MM.1S (cell line): ENCODE results near the gene MXI1.

Source experiments
- DNase-seq: peaks from one replicate; pipeline ENCODE4 v3.0.0-alpha.2; 2015
- H2AFZ ChIP-seq: fragments of 300-600 bp; sonication (generic); 2 replicates; pipeline ENCODE4 v1.6.0; 2016; ENCODE audit warnings: antibody characterized with exemption, low read length
- H3F3A ChIP-seq: fragments of 300-600 bp; sonication (generic); 2 replicates; pipeline ENCODE4 v1.6.1; 2016; ENCODE audit warnings: mild to moderate bottlenecking, antibody characterized with exemption, low read length, moderate library complexity, mixed read lengths; ENCODE audit not compliant: insufficient read depth
- H3K27ac ChIP-seq: fragments of 300-600 bp; sonication (generic); 2 replicates; pipeline ENCODE4 v1.5.1; 2016; ENCODE audit warnings: mild to moderate bottlenecking, low read length
- H3K27me3 ChIP-seq: fragments of 300-600 bp; sonication (generic); replicated peaks from 2 replicates; pipeline ENCODE4 v1.6.0; 2016; ENCODE audit warnings: low read length; ENCODE audit not compliant: insufficient read depth
- H3K36me3 ChIP-seq: fragments of 300-600 bp; sonication (generic); replicated peaks from 2 replicates; pipeline ENCODE4 v1.6.1; 2016; ENCODE audit warnings: mild to moderate bottlenecking, low read length, mixed read lengths; ENCODE audit not compliant: insufficient read depth
- H3K4me1 ChIP-seq: fragments of 300-600 bp; sonication (generic); 2 replicates; pipeline ENCODE4 v1.6.1; 2016; ENCODE audit warnings: low read length, mixed read lengths
- H3K4me2 ChIP-seq: fragments of 300-600 bp; sonication (generic); 2 replicates; pipeline ENCODE4 v1.6.0; 2016; ENCODE audit warnings: low read depth, low read length
- H3K4me3 ChIP-seq: fragments of 300-600 bp; sonication (generic); 2 replicates; pipeline ENCODE4 v1.5.1; 2016; ENCODE audit warnings: low read length, mixed read lengths
- H3K79me2 ChIP-seq: fragments of 300-600 bp; sonication (generic); 2 replicates; pipeline ENCODE4 v1.6.1; 2016; ENCODE audit warnings: mixed run types, low read length, mixed read lengths
- H3K9ac ChIP-seq: fragments of 300-600 bp; sonication (generic); 2 replicates; pipeline ENCODE4 v1.6.1; 2016; ENCODE audit warnings: low read length, mixed read lengths
- H3K9me2 ChIP-seq: fragments of 300-600 bp; sonication (generic); replicated peaks from 2 replicates; pipeline ENCODE4 v1.6.1; 2016; ENCODE audit warnings: mild to moderate bottlenecking, low read length, mixed read lengths; ENCODE audit not compliant: insufficient read depth
- H3K9me3 ChIP-seq: fragments of 300-600 bp; sonication (generic); replicated peaks from 2 replicates; pipeline ENCODE4 v1.6.1; 2016; ENCODE audit warnings: mild to moderate bottlenecking, low read length, mixed read lengths; ENCODE audit not compliant: insufficient read depth
- H4K20me1 ChIP-seq: fragments of 300-600 bp; sonication (generic); 2 replicates; pipeline ENCODE4 v1.6.1; 2016; ENCODE audit warnings: mild to moderate bottlenecking, low read length, moderate library complexity, mixed read lengths; ENCODE audit not compliant: insufficient read depth
- EZH2 ChIP-seq: fragments of 300-600 bp; sonication (generic); optimal IDR thresholded peaks from 2 replicates; pipeline ENCODE3; 2017; ENCODE audit warnings: low read depth, mild to moderate bottlenecking, antibody characterized with exemption, low read length, mixed read lengths
- EZH2phosphoT487 ChIP-seq: fragments of 300-600 bp; sonication (generic); IDR thresholded peaks from 2 replicates; pipeline ENCODE4 v1.6.1; 2018; ENCODE audit warnings: antibody characterized with exemption, low read length
- TF ChIP-seq, protein P1 (sequence below): fragments of 300-600 bp; sonication (generic); IDR thresholded peaks from 2 replicates; pipeline ENCODE4 v1.5.1; 2016; ENCODE audit warnings: antibody characterized with exemption, low read length, mixed read lengths

MXI1 gene

DNA sequence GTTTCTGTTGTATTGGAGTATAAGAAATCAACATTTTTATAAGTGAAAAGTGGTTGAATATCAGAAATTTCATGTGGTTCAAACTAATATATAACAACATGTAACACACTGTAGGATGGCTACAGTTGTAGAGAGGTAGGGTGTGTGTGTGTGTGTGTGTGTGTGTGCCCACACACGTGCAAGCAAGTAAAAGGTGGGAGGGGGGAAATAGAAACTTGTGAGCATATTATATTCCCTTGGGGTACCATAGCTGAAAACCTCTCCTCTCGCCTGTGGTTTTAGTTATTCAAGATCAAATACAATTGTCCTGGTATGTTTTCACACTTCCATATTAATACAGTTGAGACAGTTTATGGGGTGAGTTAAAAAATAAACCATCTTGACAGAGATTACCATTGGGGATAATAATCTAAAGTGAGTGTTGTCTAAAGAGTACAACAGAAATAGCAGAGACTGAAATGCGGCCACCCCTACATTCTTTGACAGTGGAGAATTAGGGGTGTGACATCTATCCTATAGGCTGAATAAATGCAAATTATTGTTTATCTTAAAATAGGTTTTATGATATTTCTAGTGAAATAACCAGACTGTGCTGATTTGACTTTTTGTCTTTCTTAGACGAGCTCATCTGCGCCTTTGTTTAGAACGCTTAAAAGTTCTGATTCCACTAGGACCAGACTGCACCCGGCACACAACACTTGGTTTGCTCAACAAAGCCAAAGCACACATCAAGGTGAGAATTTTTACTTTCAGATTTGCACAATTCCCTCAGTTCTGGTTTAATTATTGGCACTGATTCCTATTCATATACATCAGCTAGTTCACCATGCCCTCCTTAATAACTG, 71.4 kb downstream of the MXI1 start:
- Histone ChIP-seq H3K9me2 (no peaks in the 10 kb centered on the region), H4K20me1 (no peaks in the 10 kb centered on the region; the same call in 1 of the 2 replicates), H3K4me2 (no peak overlapping the region), H3F3A (no peaks in the 10 kb centered on the region), H3K36me3 (no peaks in the 10 kb centered on the region), H3K9ac (no peak overlapping the region), H2AFZ (no peak overlapping the region), H3K79me2 (no peaks in the 10 kb centered on the region), H3K9me3 (no peaks in the 10 kb centered on the region), H3K4me1 (no peaks in the 10 kb centered on the region), H3K27ac (no peak overlapping the region), H3K27me3 (no peaks in the 10 kb centered on the region), H3K4me3 (no peak overlapping the region)
- no peak for DNase-seq
- TF ChIP-seq, protein P1, sequence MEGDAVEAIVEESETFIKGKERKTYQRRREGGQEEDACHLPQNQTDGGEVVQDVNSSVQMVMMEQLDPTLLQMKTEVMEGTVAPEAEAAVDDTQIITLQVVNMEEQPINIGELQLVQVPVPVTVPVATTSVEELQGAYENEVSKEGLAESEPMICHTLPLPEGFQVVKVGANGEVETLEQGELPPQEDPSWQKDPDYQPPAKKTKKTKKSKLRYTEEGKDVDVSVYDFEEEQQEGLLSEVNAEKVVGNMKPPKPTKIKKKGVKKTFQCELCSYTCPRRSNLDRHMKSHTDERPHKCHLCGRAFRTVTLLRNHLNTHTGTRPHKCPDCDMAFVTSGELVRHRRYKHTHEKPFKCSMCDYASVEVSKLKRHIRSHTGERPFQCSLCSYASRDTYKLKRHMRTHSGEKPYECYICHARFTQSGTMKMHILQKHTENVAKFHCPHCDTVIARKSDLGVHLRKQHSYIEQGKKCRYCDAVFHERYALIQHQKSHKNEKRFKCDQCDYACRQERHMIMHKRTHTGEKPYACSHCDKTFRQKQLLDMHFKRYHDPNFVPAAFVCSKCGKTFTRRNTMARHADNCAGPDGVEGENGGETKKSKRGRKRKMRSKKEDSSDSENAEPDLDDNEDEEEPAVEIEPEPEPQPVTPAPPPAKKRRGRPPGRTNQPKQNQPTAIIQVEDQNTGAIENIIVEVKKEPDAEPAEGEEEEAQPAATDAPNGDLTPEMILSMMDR: no peak
- TF ChIP-seq EZH2phosphoT487 (no peak), EZH2 (no peak)

DNA sequence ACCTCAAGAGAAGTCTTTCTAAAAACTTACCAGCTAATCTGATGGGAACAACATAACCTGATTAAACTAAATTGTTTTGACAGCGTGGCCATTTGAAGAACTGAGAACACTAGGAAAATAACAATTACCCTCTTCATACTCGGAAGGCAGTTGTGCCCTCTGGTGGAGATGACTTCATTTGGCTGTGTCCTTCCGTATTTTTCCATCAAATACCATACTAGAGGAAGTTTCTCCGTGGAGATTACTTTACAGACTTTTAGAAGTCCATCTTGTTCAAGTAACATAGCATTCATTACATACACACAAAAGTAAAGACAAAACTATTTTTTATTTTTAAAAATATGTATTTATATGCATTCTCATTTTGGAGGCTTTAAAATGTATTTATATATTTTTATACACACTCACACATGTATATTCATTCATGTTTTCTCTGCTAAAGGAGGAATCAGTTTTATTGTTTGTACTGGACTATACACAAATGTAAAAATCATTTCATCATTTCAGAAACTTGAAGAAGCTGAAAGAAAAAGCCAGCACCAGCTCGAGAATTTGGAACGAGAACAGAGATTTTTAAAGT, 72.1 kb downstream of the MXI1 start:
- Histone ChIP-seq H3K4me3 (no peak overlapping the region), H4K20me1 (no peaks in the 10 kb centered on the region; the same call in 1 of the 2 replicates), H3K27ac (no peak overlapping the region), H3K9me3 (no peaks in the 10 kb centered on the region), H3K4me1 (no peaks in the 10 kb centered on the region), H3K9ac (no peak overlapping the region), H3K36me3 (no peaks in the 10 kb centered on the region), H3K27me3 (no peaks in the 10 kb centered on the region), H3K9me2 (no peaks in the 10 kb centered on the region), H2AFZ (no peak overlapping the region), H3K4me2 (no peak overlapping the region), H3F3A (no peaks in the 10 kb centered on the region), H3K79me2 (no peaks in the 10 kb centered on the region)
- TF ChIP-seq, protein P1: peak; percentile 63
- TF ChIP-seq EZH2: no peak
- peak; percentile 43 for DNase-seq

DNA sequence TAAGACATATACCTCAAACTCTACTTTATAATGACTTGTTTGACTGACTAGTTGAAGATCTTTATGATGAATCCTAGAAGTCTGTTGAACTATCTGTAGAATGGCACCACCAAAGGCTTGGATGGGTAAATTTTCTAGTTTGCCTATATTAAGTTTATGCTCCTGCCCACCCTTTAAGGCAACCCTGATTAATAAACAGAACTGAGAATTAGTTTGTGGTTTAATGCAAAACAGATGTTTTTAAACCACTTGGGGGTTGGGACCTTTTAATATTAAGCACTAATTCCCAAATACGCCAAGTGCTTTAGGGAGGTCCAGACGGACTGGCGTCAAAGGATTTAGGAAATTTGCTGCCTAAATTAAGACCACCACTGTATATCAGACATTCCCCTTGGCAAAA, 76.9 kb downstream of the MXI1 start:
- Histone ChIP-seq H2AFZ (no peak overlapping the region), H3K4me1 (no peaks in the 10 kb centered on the region), H3K79me2 (no peaks in the 10 kb centered on the region), H3K9me2 (no peaks in the 10 kb centered on the region), H3K4me2 (no peak overlapping the region), H3K36me3 (0 out of 2 replicates have a peak, but pooled peaks cover 5% of the 10 kb centered on the region), H3K9me3 (no peaks in the 10 kb centered on the region), H3F3A (no peaks in the 10 kb centered on the region), H4K20me1 (no peaks in the 10 kb centered on the region; the same call in 1 of the 2 replicates), H3K4me3 (no peak overlapping the region), H3K27me3 (no peaks in the 10 kb centered on the region), H3K27ac (no peak overlapping the region), H3K9ac (no peak overlapping the region)
- TF ChIP-seq, protein P1: no peak
- TF ChIP-seq EZH2phosphoT487: no peak
- no peak for TF ChIP-seq EZH2
- DNase-seq: no peak
